Neutrophil (primary cell): ENCODE results near the gene RABGAP1L.
"Not testable (repeated sequence)": the region's sequence is repeated elsewhere in the genome, so short reads cannot be mapped to it uniquely, and the experiment has no call there.

Source experiments
- H3K27ac ChIP-seq: fragments of 200-600 bp; sonication (generic); 2 replicates; pipeline ENCODE4 v1.5.1; 2016; ENCODE audit warnings: mild to moderate bottlenecking, moderate library complexity
- H3K27me3 ChIP-seq: fragments of 200-600 bp; sonication (generic); 2 replicates; pipeline ENCODE4 v1.6.0; 2016; ENCODE audit warnings: mild to moderate bottlenecking
- H3K36me3 ChIP-seq: fragments of 200-600 bp; sonication (generic); 2 replicates; pipeline ENCODE4 v1.5.1; 2017
- H3K4me1 ChIP-seq, 2 experiments: fragments of 200-600 bp in 1 of 2; sonication (generic) in 1 of 2; 1 replicate in 1 of 2; 2 replicates in 1 of 2; pipeline versions ENCODE4 v1.5.1 to v1.6.1; 2013 to 2016; ENCODE audit warnings: low read depth in 1 of 2, low read length in 1 of 2, mild to moderate bottlenecking in 1 of 2, moderate library complexity in 1 of 2; ENCODE audit not compliant: control insufficient read depth in 1 of 2, insufficient read depth in 1 of 2
- H3K4me3 ChIP-seq, 2 experiments: fragments of 200-600 bp in 1 of 2; sonication (generic) in 1 of 2; 1 replicate in 1 of 2; 2 replicates in 1 of 2; pipeline ENCODE4 v1.5.1; 2013 to 2016; ENCODE audit warnings: low read depth in 1 of 2, low read length in 1 of 2, mild to moderate bottlenecking in 1 of 2, moderate library complexity in 1 of 2
- H3K9me3 ChIP-seq: fragments of 200-600 bp; sonication (generic); 2 replicates; pipeline ENCODE4 v1.5.1; 2016
- CTCF ChIP-seq: fragments of 200-600 bp; sonication (generic); IDR thresholded peaks from 2 replicates; pipeline ENCODE4 v1.5.1; 2016; ENCODE audit warnings: antibody characterized with exemption

RABGAP1L gene

DNA sequence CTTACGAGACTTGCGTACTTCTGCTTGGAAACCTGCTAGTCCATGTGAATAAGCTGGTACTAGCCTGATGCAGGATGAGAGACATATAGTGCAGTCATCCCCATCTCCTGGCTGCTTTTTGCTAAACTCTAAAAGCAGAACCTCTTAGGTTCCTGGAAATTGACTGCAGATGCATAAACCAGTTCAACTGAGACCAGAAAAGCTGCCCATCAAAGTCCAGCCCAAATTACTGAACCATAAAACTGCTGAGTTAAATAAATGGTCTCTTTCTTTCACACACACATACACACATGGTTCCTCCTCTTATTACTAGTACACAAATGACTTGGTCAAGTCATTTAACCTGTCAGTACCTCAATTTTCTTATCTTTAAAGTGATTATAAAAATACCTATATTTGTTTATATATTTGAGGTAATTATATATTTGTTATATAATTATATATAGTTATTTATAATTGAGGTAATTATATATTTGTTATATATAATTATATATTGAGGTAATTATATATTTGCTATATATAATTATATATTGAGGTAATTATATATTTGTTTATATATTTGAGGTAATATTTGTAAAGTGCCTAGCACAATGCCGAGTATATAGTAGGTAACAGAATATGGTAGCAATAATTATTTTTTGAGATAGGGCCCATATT is 25.2 kb upstream of the RABGAP1L start:
- Histone ChIP-seq H3K27ac (no peak overlapping the region), H3K4me3 (no peak overlapping the region), H3K36me3 (no peaks in the 10 kb centered on the region), H3K27me3 (no peaks in the 10 kb centered on the region), H3K9me3 (no peaks in the 10 kb centered on the region), H3K4me1 (no peaks in the 10 kb centered on the region)
- no peak for TF ChIP-seq CTCF

- no peak overlapping the region for H3K27ac ChIP-seq
- no peak overlapping the region for H3K4me3 ChIP-seq
- TF ChIP-seq CTCF, result no peak
- H3K36me3 ChIP-seq, result no peaks in the 10 kb centered on the region
- H3K4me1 ChIP-seq, result no peaks in the 10 kb centered on the region
- H3K27me3 ChIP-seq, result no peaks in the 10 kb centered on the region
- no peaks in the 10 kb centered on the region for H3K9me3 ChIP-seq
Observed at GRCh38 chr1:174135211-174135610, 24.1 kb upstream of the RABGAP1L start.

GRCh38 chr1:174136714-174137113 is 22.6 kb upstream of the RABGAP1L start:
- H3K4me3 ChIP-seq, result no peak overlapping the region
- no peaks in the 10 kb centered on the region for H3K36me3 ChIP-seq
- no peaks in the 10 kb centered on the region for H3K4me1 ChIP-seq
- H3K27ac ChIP-seq, result no peak overlapping the region
- no peaks in the 10 kb centered on the region for H3K9me3 ChIP-seq
- no peak for TF ChIP-seq CTCF
- no peaks in the 10 kb centered on the region for H3K27me3 ChIP-seq

DNA sequence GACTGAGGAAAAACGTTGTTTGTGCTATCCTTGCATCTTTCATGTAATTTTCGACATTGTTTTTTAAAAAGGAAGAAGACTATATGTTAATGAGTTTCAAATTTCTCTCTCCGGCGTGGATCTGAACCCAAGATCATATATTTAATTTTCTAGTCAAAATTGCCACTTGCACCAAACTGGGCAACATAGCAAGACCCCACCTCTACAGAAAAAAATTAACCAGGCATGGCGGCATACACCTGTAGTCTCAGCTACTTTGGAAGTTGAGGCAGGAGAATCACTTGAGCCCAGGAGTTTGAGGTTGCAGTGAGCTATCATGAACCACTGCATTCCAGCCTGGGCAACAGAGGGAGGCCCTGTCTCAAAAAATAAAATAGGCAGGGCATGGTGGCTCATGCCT is 16.5 kb upstream of the RABGAP1L start:
- no peak overlapping the region for H3K27ac ChIP-seq
- no peak overlapping the region for H3K4me3 ChIP-seq
- no peaks in the 10 kb centered on the region for H3K4me1 ChIP-seq
- H3K36me3 ChIP-seq, result no peaks in the 10 kb centered on the region
- no peaks in the 10 kb centered on the region for H3K27me3 ChIP-seq
- H3K9me3 ChIP-seq, result no peaks in the 10 kb centered on the region
- no peak for TF ChIP-seq CTCF

GRCh38 chr1:174143727-174144396 is 15.5 kb upstream of the RABGAP1L start:
- H3K27ac ChIP-seq, H3K4me1 ChIP-seq: not testable (repeated sequence)

DNA sequence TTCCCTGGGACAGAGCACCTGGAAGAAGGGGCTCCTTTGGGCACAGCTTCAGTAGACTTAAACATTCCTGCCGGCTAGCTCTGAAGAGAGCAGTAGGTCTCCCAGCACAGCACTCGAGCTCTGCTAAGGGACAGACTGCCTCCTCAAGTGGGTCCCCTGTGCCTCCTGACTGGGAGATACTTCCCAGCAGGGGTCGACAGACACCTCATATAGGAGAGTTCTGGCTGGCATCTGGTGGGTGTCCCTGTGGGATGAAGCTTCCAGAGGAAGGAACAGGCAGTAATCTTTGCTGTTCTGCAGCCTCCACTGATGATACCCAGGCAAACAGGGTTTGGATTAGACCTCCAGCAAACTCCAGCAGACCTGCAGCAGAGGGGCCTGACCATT is 14.9 kb upstream of the RABGAP1L start:
- not testable (repeated sequence) for H3K27me3 ChIP-seq, H3K36me3 ChIP-seq, H3K4me1 ChIP-seq, H3K27ac ChIP-seq, H3K9me3 ChIP-seq, H3K4me3 ChIP-seq

More at GRCh38 chr1:174143727-174144396, 15.5 kb upstream of the RABGAP1L start:
- not testable (repeated sequence) for H3K36me3 ChIP-seq, H3K9me3 ChIP-seq, H3K27me3 ChIP-seq, H3K4me3 ChIP-seq
